Epithelial cell of esophagus (primary cell): ENCODE results near the gene SUSD5.
A peak's percentile ranks its signal among the peaks of the same experiment; 100 is the strongest.
"Not testable (repeated sequence)": the region's sequence is repeated elsewhere in the genome, so short reads cannot be mapped to it uniquely, and the experiment has no call there.

ENCODE experiments used
- DNase-seq: peaks from one replicate; pipeline ENCODE4 v3.0.0; 2010; ENCODE audit warnings: low read depth
- H3K4me3 ChIP-seq: 2 replicates; pipeline ENCODE4 v1.5.1; 2011; ENCODE audit warnings: mild to moderate bottlenecking, low read length, control low read depth
- CTCF ChIP-seq: IDR thresholded peaks from 2 replicates; pipeline ENCODE4 v1.5.1; 2011; ENCODE audit warnings: low read depth, mild to moderate bottlenecking, low read length, control low read depth, inconsistent platforms; ENCODE audit not compliant: insufficient read depth; ENCODE audit errors: missing control alignments

Gene SUSD5

GRCh38 chr3:33201195-33201594, 17.4 kb downstream of the SUSD5 start:
- DNase-seq, result no peak
- no peak for TF ChIP-seq CTCF
- no peak overlapping the region for H3K4me3 ChIP-seq

GRCh38 chr3:33196538-33196937, 22.1 kb downstream of the SUSD5 start:
- no peak overlapping the region for H3K4me3 ChIP-seq
- DNase-seq, result no peak
- no peak for TF ChIP-seq CTCF

GRCh38 chr3:33194303-33194702, 24.3 kb downstream of the SUSD5 start:
- DNase-seq, result peak; percentile 5
- H3K4me3 ChIP-seq, result no peak overlapping the region
- no peak for TF ChIP-seq CTCF

- no peak for TF ChIP-seq CTCF
- peak; percentile 32 for DNase-seq
These were observed 31.3 kb downstream of the SUSD5 start for GRCh38 chr3:33187368-33187634.

GRCh38 chr3:33186524-33187367, 31.9 kb downstream of the SUSD5 start:
- H3K4me3 ChIP-seq, result no peak overlapping the region
- DNase-seq, result peak; percentile 45
- TF ChIP-seq CTCF, result no peak

More at GRCh38 chr3:33187368-33187634, 31.3 kb downstream of the SUSD5 start:
- no peak overlapping the region for H3K4me3 ChIP-seq

GRCh38 chr3:33184863-33185262, 33.7 kb downstream of the SUSD5 start:
- no peak for TF ChIP-seq CTCF
- no peak overlapping the region for H3K4me3 ChIP-seq
- no peak for DNase-seq

- H3K4me3 ChIP-seq, DNase-seq: not testable (repeated sequence)
These were observed 37.0 kb downstream of the SUSD5 start for GRCh38 chr3:33181641-33182040.
